ENCODE data around the gene IRX4. TPM values are rescaled to one million over a fixed set of nuclear protein-coding genes. Genes with fewer than 3 reads are reported as not detected.
"Not testable (repeated sequence)": the region's sequence is repeated elsewhere in the genome, so short reads cannot be mapped to it uniquely, and the experiment has no call there.

IRX4 gene
- total RNA-seq, 1 donor from 2014 or later: not detected

DNA sequence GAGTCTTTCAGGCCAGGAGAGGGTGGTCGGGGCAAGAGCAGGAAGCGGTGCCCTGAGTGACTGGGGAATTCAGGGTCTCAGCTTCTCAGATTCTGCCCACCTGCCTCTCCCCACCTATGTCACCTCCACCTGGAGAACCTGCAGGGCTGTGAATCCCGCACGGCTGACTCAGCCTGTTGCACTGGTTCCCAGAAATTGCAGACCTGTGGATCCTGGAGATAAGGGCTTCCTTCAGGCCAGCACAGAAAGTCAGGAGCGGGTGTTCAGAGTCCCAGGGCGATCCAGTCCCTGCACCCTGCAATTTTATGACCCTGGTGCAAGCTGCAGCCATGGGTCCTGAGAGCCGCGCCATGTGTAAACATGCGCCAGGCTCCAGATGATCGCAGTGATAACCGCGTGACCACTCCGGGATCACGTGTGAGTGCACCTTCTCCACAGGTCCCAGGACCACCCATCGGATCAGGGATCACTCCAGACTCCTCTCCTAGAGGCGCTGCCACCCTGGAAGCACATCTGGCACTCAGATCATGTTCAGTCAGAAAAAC is 17.8 kb downstream of the IRX4 start:
- intact Hi-C loops (cut with micrococcal nuclease): no loop called here

DNA sequence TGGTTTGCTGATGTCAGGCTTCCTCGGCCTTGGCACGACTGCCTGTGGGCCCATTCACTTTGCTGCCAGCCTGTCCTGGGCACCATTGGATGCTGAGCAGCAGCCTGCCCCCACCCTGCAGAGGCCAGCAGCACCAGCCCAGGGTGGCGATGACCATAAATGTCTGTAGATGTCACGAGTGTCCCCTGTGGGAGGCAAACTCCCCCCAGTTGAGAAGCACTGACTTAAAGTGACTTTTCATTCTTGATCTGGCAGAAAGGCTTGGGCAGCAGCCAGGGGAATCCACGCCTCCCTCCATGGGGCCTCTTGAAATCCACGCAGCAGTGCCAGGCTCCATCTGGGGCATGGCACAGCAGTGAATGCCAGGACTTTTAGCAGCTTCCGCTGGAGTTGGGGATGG is 21.8 kb downstream of the IRX4 start:
- intact Hi-C loops (cut with micrococcal nuclease): no loop called here

DNA sequence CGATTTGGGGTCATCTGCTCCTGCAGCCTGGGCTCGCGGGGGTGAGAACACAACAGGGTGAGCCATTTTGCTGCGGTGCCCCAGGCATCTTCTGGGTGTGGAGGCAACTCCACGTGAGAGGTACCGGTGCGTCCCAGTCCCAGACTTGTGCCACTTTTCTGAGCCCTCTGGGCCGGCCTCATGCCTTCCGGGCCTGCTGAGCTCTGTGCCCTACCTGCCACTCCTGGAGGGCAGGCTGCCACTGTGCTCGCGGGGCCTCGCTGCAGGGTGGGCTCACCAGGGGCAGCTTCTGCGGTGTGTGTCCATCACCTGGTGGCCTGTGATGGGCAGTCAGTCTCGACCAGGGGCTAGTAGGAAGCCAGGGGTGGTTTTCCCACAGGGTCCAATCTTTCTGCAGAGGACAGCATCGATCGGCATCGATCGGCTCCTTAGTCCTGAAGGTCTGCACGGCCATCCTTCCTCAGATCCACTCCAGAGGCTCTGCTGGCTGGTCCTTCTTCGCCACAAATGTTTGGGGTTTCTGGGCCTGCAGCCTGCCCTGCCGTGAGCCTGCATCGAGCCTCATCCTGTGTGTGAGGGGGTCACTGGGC is 22.6 kb downstream of the IRX4 start:
- intact Hi-C loops (cut with micrococcal nuclease): no loop called here

DNA sequence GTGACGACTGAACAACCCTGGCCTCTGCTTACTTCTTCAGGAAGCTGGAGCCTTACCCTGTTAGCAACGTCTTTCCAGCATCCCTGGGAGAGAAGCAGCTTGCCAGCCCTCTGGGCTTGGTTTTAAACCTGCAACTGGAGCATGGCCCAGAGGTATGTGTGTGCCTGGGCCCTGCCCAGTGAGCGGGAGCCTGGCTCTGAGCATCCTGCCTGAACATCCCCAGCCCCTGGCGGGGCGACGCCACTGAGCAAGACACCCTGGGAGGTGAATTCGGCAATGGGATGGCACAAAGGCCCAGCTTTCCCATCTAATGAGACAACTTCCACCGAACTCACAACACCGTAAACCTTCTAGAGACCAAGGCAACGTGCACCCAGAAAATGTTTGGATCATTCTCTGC is 23.6 kb downstream of the IRX4 start:
- intact Hi-C loops (cut with micrococcal nuclease): no loop called here

- intact Hi-C loops (cut with micrococcal nuclease): no loop called here
Measured at GRCh38 chr5:1858436-1858835, 24.3 kb downstream of the IRX4 start.

GRCh38 chr5:1857256-1857600 is 25.5 kb downstream of the IRX4 start:
- intact Hi-C loops (cut with micrococcal nuclease): no loop called here

- intact Hi-C loops (cut with micrococcal nuclease): no loop called here
Measured at GRCh38 chr5:1856596-1857255, 26.0 kb downstream of the IRX4 start.

DNA sequence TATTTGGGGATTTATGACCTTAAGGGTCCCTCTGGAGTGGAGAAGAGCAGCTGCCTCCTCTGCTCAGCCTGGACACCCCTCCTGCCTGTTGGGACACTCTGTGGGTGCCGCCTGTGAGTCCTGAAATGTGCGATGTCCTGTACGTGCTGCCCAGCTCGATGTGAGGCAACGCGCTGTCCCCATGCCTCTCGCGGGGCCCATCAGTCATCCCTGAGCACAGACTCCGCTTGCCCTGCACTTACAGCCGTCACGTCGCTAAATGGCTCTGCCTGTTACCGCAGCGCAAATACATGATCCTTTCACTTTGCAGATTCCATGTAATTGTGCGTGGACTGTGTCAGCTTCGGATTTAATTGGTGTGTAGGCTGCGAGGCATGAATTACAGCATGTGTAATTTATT is 27.1 kb downstream of the IRX4 start:
- intact Hi-C loops (cut with micrococcal nuclease): no loop called here

- intact Hi-C loops (cut with micrococcal nuclease): no loop called here
Measured at GRCh38 chr5:1855075-1855474, 27.6 kb downstream of the IRX4 start.

GRCh38 chr5:1853531-1853930 is 29.2 kb downstream of the IRX4 start:
- intact Hi-C loops (cut with micrococcal nuclease): no loop called here

GRCh38 chr5:1852324-1852947 is 30.3 kb downstream of the IRX4 start:
- intact Hi-C loops (cut with micrococcal nuclease): no loop called here

- intact Hi-C loops (cut with micrococcal nuclease): no loop called here
Measured at GRCh38 chr5:1851290-1851934, 31.3 kb downstream of the IRX4 start.

DNA sequence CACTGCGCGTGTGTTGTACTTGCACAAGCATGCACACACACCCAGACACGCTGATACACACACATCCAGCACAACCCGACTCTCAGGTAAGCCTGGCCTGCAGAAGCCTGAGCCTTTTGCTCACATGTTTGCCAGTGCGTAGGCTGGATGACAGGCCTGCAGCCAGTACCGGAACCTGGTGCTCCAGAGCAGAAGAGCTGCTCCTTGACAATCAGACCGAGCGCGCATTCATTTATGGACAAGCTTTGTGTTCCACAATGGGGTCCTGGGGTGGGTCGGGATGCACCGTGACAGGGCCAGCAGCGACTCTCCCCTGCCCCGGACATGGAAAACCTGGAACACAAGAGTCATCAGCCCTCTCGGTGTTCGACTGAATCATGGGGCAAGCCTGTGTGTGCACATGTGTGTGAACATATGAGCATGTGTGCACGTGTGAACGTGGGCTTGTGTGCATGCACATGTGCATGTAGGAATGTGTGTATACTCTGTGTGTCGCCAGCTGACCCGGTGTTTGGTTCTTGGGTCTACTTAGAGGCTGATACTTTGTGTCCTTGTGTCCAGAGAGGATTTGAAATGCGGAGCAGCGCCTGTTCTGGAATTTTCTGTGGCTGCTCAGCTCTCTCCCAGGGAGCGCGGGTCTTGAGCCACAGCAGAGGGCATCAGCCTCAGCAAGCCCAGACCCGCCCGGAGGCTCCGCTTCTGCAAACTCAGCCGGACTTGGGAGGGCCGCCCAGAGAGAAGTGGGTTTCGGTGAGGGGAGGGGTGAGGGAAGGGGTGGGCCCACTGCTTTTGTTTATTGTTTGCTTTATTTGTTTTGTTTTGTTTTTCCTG is 32.2 kb downstream of the IRX4 start:
- intact Hi-C loops (cut with micrococcal nuclease): no loop called here

DNA sequence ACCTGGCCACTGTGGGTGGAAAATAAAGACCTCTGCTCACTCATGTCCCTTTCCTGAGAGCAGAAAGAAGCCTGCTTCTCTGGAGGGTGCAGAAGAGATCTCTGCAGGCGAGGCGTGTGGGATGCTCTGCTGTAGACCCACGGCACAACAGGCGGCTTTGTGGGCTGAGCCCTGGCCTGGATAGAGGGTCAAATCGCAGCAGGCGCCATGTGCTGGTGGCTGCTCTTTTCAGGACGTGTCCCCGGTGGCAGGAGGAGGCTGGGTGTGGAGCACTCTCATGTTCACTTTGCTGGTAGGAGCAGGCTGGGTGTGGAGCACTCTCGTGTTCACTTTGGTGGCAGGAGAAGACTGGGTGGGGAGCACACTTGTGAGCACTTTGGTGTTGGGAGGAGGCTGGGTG is 35.1 kb downstream of the IRX4 start:
- intact Hi-C loops (cut with micrococcal nuclease): no loop called here

GRCh38 chr5:1847056-1847455 is 35.7 kb downstream of the IRX4 start:
- intact Hi-C loops (cut with micrococcal nuclease): no loop called here

DNA sequence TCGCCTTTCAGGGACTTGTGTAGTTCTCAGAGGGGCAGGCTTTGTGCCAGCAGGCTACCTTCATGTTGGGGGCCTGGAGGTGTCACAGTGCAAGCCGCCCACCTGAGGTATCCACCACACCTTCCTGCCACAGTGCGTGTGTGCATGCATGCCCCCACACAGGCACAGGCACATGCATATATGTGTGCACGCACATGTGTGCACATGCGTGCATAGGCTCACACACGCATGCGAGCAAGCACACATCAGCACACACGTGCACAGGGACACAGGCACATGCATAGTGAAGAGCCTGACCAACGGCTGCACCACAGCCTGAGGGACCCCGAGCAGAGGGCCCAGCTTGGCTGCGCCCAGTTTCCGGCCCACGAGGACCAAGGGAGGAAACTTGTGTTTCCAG is 36.1 kb downstream of the IRX4 start:
- intact Hi-C loops (cut with micrococcal nuclease): no loop called here

DNA sequence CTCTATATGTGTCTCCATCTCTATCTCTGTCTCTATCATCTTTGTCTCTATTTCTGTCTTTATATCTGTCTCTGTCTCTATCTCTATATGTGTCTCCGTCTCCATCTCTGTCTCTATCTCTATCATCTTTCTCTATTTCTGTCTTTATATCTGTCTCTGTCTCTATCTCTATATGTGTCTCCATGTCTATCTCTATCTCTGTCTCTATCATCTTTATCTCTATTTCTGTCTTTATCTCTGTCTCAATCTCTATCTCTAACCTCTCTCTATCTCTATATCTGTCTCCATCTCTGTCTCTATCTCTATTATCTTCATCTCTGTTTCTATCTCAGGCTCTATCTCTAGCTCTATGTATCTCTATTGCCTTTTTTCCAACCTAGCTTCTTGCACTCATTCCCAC is 37.0 kb downstream of the IRX4 start:
- intact Hi-C loops (cut with micrococcal nuclease): no loop called here

DNA sequence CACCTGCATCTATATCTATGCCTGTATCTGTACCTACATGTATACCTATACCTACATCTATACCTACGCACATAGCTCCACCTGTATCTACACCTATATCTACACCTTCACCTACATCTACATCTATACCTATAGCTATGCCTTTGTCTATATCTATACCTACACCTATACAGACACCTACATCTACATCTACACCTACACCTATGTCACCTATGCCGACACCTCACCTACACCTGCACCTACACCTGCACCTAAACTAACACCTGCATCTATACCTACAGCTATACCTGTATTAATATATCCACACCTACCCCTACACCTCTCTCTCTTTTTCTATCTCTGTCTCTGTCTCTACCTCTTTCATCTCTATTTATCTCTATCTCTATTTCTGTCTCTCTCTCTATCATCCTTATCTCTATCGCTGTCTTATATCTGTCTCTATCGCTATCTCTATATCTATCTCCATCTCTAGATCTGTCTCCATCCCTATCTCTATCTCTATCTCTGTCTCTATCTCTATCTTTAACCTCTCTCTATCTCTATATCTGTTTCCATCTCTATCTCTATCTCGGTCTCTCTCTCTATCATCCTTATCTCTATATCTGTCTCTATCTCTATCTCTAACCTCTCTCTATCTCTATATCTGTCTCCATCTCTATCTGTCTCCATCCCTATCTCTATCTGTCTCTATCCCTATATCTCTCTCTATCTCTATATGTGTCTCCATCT is 37.9 kb downstream of the IRX4 start:
- intact Hi-C loops (cut with micrococcal nuclease): no loop called here

- intact Hi-C loops (cut with micrococcal nuclease): not testable (repeated sequence)
Measured at GRCh38 chr5:1843761-1844160, 39.0 kb downstream of the IRX4 start.

GRCh38 chr5:1842004-1842819 is 40.5 kb downstream of the IRX4 start:
- intact Hi-C loops (cut with micrococcal nuclease): no loop called here
